Fibroblast of skin of abdomen (primary cell): ENCODE data around the gene DTX2. TPM values are rescaled to one million over a fixed set of nuclear protein-coding genes. Genes with fewer than 3 reads are reported as not detected.
A peak's percentile ranks its signal among the peaks of the same experiment; 100 is the strongest.
"Not testable (repeated sequence)": the region's sequence is repeated elsewhere in the genome, so short reads cannot be mapped to it uniquely, and the experiment has no call there.

Experiments used
- DNase-seq: peaks from one replicate; pipeline ENCODE4 v3.0.0-alpha.2; 2013
- polyA plus RNA-seq, 2 experiments: library from polyadenylated mRNA; unstranded; fragments of 120-200 nt; gene quantifications; one replicate each; pipeline ENCODE4 v1.2.1, GENCODE V29; 2013; ENCODE audit not compliant: insufficient read length in 2 of 2

Gene DTX2
- 9.7 TPM for polyA plus RNA-seq (2013, experiment 1 of 2; ENCODE audit: insufficient read length)
- 8.5 TPM for polyA plus RNA-seq (2013, experiment 2 of 2; ENCODE audit: insufficient read length)

DNA sequence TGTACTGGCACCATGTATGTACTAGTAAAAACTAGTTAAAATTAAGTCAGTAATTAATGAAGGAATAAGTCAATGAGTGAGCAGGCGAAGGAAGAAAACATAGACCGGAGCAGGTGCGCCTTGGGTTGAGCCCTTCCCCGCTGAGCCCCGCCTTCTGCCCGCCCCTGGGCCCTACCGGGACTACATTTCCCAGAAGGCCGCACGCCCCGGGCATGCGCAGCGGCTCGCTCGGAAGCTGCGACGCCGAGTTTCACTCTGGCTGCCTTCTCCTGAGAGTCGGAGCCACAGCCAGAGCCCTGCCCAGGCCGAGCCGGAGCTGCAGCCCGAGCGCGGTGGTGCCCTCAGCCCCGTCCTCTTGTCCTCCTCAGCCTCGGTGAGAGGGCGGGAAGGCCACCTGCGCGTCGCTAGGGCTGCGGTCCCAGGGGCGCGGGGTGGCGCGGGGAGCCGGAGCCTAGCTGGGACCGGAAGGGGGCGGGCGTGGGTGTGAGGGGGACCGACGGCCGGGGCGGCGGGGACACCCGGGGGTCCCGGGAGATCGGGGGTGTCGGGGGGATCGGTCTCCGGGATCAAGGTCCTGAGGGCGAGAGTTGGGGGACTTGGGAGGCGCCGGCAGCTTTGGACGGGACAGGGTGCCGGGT is at the start of gene DTX2:
TSS of gene DTX2 (plus strand) at position 246 of the 638 bp plus-strand sequence. CDS start 18,801 bp downstream, outside the sequence.
- DNase-seq, result not testable (repeated sequence)

DNA sequence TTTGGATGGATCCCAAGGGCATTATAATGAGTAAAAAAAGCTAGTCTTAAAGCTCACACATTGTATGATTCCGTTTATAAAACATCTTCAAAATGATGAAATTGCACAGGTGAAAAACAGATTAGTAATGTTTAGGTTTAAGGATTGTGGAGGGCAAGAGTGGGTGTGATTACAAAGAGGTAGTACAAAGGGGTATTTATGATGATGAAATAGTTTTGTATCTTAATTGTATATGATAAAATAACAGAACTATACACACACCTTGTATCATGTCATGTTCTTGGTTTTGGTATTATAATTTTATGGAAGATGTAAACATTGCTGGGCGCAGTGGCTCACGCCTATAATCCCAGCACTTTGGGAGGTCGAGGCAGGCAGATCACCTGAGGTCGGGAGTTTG is 49.3 kb upstream of the DTX2 start:
- DNase-seq, result no peak

DNA sequence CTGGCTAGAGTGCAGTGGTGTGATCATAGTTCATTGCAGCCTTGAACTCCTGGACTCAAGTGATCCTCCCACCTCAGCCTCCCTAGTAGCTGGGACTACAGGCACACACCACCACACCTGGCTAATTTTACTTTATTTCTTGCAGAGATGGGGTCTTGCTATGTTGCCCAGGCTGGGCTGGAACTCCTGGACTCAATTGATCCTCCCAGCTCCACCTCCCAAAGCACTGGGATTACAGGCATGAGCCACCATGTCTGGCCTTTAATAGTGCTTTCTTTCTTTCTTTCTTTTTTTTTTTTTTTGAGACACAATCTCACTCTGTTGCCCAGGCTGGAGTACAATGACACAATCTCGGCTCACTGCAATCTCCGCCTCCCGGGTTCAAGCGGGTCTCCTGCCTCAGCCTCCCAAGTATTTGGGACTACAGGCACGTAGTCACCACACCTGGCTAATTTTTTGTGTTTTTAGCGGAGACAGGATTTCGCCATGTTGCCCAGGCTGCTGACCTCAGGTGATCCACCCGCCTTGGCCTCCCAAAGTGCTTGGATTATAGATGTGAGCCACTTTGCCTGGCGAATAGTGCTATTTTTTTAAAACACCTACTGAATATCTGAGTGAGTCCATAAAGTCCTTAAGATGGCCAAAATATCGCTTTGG is 43.7 kb upstream of the DTX2 start:
- not testable (repeated sequence) for DNase-seq

- DNase-seq, result peak; percentile 96
Observed at GRCh38 chr7:76421097-76421496, 40.4 kb upstream of the DTX2 start.

DNA sequence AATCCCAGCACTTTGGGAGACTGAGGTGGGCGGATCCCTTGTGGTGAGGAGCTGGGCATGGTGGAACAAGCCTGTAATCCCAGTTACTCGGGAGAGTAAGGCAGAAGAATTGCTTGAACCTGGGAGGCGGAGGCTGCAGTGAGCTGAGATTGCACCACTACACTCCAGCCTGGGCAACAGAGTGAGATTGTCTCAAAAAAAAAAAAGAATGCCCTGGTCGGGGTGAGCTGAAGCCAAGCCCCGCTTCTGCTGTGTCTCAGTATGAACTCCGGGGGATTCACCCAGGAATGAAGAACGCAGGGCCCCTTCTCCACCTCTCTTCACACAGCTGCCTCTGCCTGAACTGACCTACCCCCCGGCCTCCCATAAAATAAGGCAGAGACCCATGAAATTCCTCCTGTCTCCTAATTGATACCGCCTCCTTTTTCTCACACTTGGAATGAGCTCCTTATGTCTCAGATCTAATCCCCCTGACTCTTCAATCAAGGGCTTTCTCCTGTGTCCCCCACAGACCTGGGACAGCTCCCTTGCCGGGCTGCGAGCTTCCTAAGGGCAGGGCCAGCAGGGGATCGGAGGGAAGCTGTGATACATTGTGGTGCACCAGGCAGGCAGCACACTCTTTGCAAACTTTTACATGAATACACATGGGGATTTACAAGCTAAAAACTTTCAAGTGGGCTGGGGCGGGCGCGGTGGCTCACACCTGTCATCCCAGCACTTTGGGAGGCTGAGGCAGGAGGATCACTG is 37.7 kb upstream of the DTX2 start:
- DNase-seq, result peak; percentile 13

GRCh38 chr7:76424413-76425111 is 36.9 kb upstream of the DTX2 start, which contains the start of gene ZP3:
Gene ZP3, plus strand, starts transcription at chr7:76424950. Its CDS starts 15 bp downstream, at chr7:76424965.
- no peak for DNase-seq

DNA sequence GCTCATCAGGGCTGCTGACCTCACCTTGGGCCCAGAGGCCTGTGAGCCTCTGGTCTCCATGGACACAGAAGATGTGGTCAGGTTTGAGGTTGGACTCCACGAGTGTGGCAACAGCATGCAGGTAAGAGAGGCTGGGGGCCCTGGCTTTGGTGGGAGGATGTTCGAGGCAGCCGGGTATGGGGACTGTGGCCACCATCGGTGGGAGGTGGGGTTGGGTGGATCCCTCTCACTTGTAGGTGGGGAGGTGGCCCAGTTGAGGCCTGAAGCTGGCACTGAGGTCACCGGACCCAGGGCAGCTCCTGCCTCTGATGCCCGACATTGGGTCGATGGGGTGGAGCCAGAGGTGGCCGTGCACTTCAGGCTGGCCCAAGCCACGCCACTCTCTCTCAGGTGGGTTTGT is 36.4 kb upstream of the DTX2 start:
- DNase-seq, result no peak

DNA sequence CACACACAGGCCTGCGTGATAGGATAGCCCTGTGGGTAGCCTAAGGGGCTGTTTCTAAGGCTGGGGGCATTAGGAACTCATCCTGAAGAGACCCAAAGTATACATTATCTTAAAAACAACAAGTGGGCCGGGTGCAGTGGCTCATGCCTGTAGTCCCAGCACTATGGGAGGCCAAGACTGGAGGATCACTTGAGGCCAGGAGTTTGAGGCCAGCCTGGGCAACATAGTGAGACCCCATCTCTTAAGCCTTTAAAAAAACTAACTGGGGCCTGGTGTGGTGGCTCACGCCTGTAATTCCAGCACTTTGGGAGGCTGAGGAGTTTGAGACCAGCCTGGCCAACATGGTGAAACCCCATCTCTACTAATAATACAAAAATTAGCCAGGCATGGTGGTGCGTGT is 36.0 kb upstream of the DTX2 start:
- not testable (repeated sequence) for DNase-seq

- DNase-seq, result no peak
Observed at GRCh38 chr7:76426246-76426645, 35.3 kb upstream of the DTX2 start.

DNA sequence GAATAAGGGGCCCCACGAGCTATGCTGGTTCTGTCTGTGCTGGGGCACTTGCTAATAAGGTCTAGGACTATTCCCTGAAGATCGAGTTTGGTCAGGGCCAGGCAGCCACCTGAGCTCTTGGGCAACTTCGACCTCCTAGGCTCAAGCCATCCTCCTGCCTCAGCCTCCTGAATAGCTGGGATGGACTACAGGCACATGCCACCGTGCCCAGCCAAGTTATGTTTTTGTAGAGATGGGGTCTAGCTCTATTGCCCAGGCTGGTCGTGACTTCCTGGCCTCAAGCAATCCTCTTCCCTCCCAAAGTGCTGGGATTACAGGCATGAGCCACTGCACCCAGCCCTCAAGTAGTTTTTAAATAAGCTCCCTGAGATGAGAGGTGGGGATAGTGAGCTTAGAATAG is 33.9 kb upstream of the DTX2 start:
- DNase-seq, result no peak

- DNase-seq, result no peak
Observed at GRCh38 chr7:76428149-76428823, 33.2 kb upstream of the DTX2 start.

DNA sequence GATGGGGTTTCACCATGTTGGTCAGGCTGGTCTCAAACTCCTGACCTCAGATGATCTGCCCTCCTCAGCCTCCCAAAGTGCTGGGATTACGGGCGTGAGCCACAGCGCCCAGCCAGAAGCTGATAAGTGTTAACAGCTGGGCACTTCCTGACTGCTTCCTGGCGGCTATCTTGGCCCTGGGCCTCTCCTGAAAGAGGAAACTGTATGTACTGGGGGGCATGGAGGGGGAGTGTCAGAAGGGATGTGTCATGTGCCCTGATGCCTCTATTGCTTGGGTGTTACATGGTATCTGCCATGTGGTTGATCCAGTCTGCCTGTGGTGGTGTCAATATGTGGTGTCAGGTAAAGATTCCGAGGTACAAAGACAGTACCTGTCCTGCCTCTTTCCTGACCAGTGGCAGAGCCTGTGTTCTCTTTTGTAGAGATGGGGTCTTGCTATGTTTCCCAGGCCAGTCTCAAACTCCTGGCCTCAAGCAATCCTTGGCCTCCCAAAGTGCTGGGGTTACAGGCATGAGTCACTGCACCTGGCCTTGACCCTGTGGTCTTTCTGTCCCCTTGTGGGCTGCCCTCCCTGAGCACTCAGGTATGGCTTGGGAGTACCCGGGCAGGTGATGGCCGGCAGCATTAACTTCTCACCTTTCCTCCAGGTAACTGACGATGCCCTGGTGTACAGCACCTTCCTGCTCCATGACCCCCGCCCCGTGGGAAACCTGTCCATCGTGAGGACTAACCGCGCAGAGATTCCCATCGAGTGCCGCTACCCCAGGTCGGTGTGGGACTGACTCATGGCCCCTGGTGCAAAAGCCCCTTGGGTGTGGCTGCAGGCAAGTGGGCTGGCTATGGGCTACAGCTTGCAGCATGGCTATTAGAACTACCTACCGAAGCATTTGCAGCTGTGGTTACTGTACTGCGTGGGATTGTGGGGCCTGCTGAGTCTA is 32.4 kb upstream of the DTX2 start:
- peak; percentile 48 for DNase-seq

DNA sequence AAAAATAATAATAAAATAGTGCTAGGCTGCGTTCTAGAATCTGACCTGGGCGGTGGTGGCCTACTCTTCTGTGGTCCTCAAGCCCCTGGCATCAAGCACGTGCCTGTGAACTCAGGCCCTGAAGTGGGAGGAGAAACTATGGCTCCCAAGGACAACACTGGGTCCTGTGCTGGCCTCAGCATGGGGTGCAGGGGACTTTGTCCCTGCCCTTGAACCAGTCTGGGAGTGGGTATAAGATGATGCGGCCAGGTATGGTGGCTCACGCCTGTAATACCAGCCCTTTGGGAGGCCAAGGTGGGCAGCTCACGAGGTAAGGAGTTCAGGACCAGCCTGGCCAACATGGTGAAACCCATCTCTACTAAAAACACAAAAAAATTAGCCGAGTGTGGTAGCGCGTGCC is 31.3 kb upstream of the DTX2 start:
- no peak for DNase-seq

GRCh38 chr7:76430836-76431235 is 30.7 kb upstream of the DTX2 start:
- DNase-seq, result no peak

DNA sequence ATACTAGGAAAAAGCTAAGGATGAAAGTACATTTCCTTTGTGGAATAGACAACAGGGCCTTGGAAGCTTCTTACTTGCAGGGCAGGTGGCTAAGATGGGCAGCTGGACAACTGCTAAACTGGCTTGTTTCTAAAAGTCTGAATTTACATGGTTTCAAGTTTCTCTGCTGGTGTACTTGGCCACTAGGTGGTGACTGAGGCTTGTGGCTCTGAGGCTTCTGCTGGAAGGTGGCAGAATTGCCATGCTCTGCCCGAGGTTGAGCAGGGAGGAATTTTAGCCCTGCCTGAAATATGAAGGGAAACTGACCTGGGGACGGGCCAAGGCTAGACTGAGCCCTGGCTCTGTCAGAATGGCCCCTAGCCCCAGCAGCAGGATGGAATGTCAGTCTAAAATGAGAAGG is 23.6 kb upstream of the DTX2 start:
- DNase-seq, result peak; percentile 65

DNA sequence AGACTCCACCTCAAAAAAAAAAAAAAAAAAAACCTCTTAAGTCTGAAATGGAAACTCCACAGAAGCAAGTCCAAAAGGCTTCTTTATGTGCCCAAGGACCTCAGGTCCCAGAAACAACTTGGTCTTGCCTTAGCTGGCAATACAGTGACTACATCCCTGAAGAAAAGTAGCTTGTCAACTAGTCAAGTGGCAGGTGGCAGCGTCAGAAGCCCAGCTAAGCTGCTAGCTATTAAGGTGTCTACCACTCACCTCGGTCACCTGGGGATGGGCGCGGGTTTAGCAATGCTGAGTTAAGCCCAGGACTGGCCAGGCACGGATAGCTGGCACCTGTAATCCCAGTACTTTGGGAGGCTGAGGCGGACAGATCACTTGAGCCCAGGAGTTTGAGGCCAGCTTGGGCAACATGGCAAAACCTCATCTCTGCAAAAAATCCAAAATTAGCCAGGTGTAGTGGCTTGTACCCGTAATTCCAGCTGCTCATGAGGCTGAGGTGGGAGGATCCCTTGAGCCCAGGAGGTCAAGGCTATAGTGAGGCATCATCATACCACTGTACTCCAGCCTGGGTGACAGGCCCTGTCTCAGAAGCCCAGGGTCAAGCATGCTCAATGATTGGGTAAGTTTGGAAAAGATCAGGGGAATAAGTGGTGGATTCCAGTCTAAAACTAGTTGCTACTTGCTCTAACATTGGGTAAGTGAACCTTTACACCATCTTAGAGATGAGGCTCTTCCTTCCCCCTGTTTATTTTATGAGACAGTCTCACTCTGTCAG is 22.2 kb upstream of the DTX2 start:
- DNase-seq, result not testable (repeated sequence)

- not testable (repeated sequence) for DNase-seq
Observed at GRCh38 chr7:76440404-76440803, 21.1 kb upstream of the DTX2 start.

- not testable (repeated sequence) for DNase-seq
Observed at GRCh38 chr7:76441792-76442191, 19.7 kb upstream of the DTX2 start.

GRCh38 chr7:76442664-76443446 is 18.7 kb upstream of the DTX2 start:
- DNase-seq, result not testable (repeated sequence)
